Endothelial cell of umbilical vein (primary cell): ENCODE data around the gene IMPG1. TPM values are rescaled to one million over a fixed set of nuclear protein-coding genes. Genes with fewer than 3 reads are reported as not detected.

Experiments used
- BruUV-seq: library from RNA; stranded (reverse); fragments of 400-500 nt; replicated peaks from 2 replicates; lab custom pipeline; 2021; lab: Mats Ljungman, UMichigan
- CTCF ChIA-PET: fragments of 300-600, 350-600 bp; sonication (Branson Sonifier 250); formaldehyde crosslinking; loops from one replicate; lab custom pipeline; 2021; ENCODE audit warnings: antibody characterized with exemption, inconsistent platforms; lab: Charles Lee
- POLR2A ChIA-PET: fragments of 300-600, 350-600 bp; sonication (Branson Sonifier 250); formaldehyde crosslinking; loops from one replicate; lab custom pipeline; 2021; ENCODE audit warnings: antibody characterized with exemption, inconsistent platforms; lab: Charles Lee
- DNase-seq: peaks from one replicate; pipeline ENCODE4 v3.0.0-alpha.2; 2011; ENCODE audit warnings: low read depth, low spot score
- FAIRE-seq: peaks from 2 replicates; lab custom pipeline; 2011; peaks lifted over from hg19 to GRCh38; lab: Jason Lieb, UNC
- H2AFZ ChIP-seq: 2 replicates; pipeline ENCODE4 v1.6.0; 2012; ENCODE audit warnings: low read depth, low read length, control low read depth, inconsistent platforms
- H3K27ac ChIP-seq: 2 replicates; pipeline ENCODE4 v1.5.1; 2011; ENCODE audit warnings: low read depth, mild to moderate bottlenecking, control low read depth, low read length, moderate library complexity; ENCODE audit not compliant: insufficient read depth
- H3K27me3 ChIP-seq, 2 experiments: 2 replicates each; pipeline versions ENCODE4 v1.6.0 to v1.6.1; 2011; ENCODE audit warnings: low read length in 2 of 2, mixed read lengths in 1 of 2; ENCODE audit not compliant: control insufficient read depth in 2 of 2, insufficient read depth in 2 of 2
- H3K36me3 ChIP-seq, 2 experiments: 2 replicates in 1 of 2; 3 replicates in 1 of 2; pipeline ENCODE4 v1.5.1; 2011; ENCODE audit warnings: low read length in 2 of 2, mild to moderate bottlenecking in 1 of 2, moderate library complexity in 1 of 2; ENCODE audit not compliant: control insufficient read depth in 2 of 2, insufficient read depth in 2 of 2; ENCODE audit errors: extremely low read depth in 1 of 2
- H3K4me1 ChIP-seq: 3 replicates; pipeline ENCODE4 v1.5.1; 2011; ENCODE audit warnings: mild to moderate bottlenecking, low read length; ENCODE audit not compliant: control insufficient read depth, insufficient read depth; ENCODE audit errors: extremely low read depth
- H3K4me2 ChIP-seq: 2 replicates; pipeline ENCODE4 v1.6.1; 2011; ENCODE audit warnings: low read length, control low read depth, mixed read lengths; ENCODE audit not compliant: insufficient read depth
- H3K4me3 ChIP-seq, 3 experiments: fragments of 200-600 bp in 1 of 3; sonication (generic), shearing (Covaris generic) in 1 of 3; replicated peaks in 1 of 3; 2 replicates each; pipeline ENCODE4 v1.5.1; 2011 to 2016; ENCODE audit warnings: control low read depth in 3 of 3, low read length in 3 of 3, mild to moderate bottlenecking in 2 of 3, inconsistent platforms in 1 of 3, low read depth in 1 of 3, moderate library complexity in 1 of 3; ENCODE audit not compliant: insufficient read depth in 1 of 3
- H3K79me2 ChIP-seq: 2 replicates; pipeline ENCODE4 v1.6.0; 2012; ENCODE audit warnings: low read length, inconsistent platforms; ENCODE audit not compliant: control insufficient read depth, insufficient read depth
- H3K9ac ChIP-seq: replicated peaks from 2 replicates; pipeline ENCODE3; 2011; ENCODE audit warnings: low read length, control low read depth; ENCODE audit not compliant: insufficient read depth; ENCODE audit errors: extremely low read depth
- H3K9me1 ChIP-seq: replicated peaks from 3 replicates; pipeline ENCODE4 v1.6.0; 2011; ENCODE audit warnings: mild to moderate bottlenecking, low read length; ENCODE audit not compliant: control insufficient read depth, insufficient read depth; ENCODE audit errors: extremely low read depth
- H3K9me3 ChIP-seq: replicated peaks from 2 replicates; pipeline ENCODE4 v1.5.1; 2012; ENCODE audit warnings: low read length, inconsistent platforms; ENCODE audit not compliant: control insufficient read depth, insufficient read depth
- H4K20me1 ChIP-seq: replicated peaks from 2 replicates; pipeline ENCODE3; 2011; ENCODE audit warnings: mild to moderate bottlenecking, low read length; ENCODE audit not compliant: control insufficient read depth, insufficient read depth; ENCODE audit errors: extremely low read depth
- CTCF ChIP-seq, 2 donors: IDR thresholded peaks; 1 replicate in 1 of 2; 2 replicates in 1 of 2; pipeline ENCODE4 v1.5.1; 2011; ENCODE audit warnings: low read length in 2 of 2, mild to moderate bottlenecking in 2 of 2, moderate library complexity in 2 of 2, control low read depth in 1 of 2, inconsistent platforms in 1 of 2, low read depth in 1 of 2; ENCODE audit not compliant: insufficient read depth in 1 of 2; ENCODE audit errors: extremely low read depth in 1 of 2
- EZH2 ChIP-seq: IDR thresholded peaks from 2 replicates; pipeline ENCODE4 v1.6.1; 2012; ENCODE audit warnings: borderline replicate concordance, low read depth, mild to moderate bottlenecking, moderate library complexity, low read length, inconsistent platforms; ENCODE audit not compliant: severe bottlenecking
- FOS ChIP-seq: IDR thresholded peaks from 2 replicates; pipeline ENCODE4 v1.6.1; 2011; ENCODE audit warnings: mild to moderate bottlenecking, low read length, moderate library complexity, borderline replicate concordance; ENCODE audit not compliant: insufficient read depth
- GATA2 ChIP-seq: IDR thresholded peaks from 2 replicates; pipeline ENCODE4 v1.7.0; 2011; ENCODE audit warnings: low read depth, mild to moderate bottlenecking, moderate library complexity, mixed read lengths, low read length; ENCODE audit not compliant: insufficient read length, insufficient read depth
- JUN ChIP-seq: IDR thresholded peaks from 2 replicates; pipeline ENCODE4 v1.6.1; 2011; ENCODE audit warnings: borderline replicate concordance, low read depth; ENCODE audit not compliant: insufficient read length, insufficient read depth
- MAX ChIP-seq: IDR thresholded peaks from 2 replicates; pipeline ENCODE4 v1.6.1; 2011; ENCODE audit not compliant: insufficient read depth, insufficient read length
- MYC ChIP-seq: IDR thresholded peaks from one replicate; pipeline ENCODE4 v1.6.1; 2011; ENCODE audit warnings: mild to moderate bottlenecking, low read depth, low read length
- POLR2A ChIP-seq: IDR thresholded peaks from 2 replicates; pipeline ENCODE4 v1.6.1; 2012; ENCODE audit warnings: low read depth, mild to moderate bottlenecking, control low read depth, low read length
- POLR2AphosphoS5 ChIP-seq: IDR thresholded peaks from 2 replicates; pipeline ENCODE4 v1.6.1; 2012; ENCODE audit warnings: low read depth, mild to moderate bottlenecking, control low read depth, low read length, moderate library complexity; ENCODE audit not compliant: insufficient read depth
- dilution Hi-C: fragments of 300-500 bp; cut with MboI; formaldehyde crosslinking; loops from one replicate; pipeline ENCODE4 v1.15.0; 2019; ENCODE audit warnings: low sequenced_read_pairs; ENCODE audit not compliant: extremely low pct_ligation_motif_present
- intact Hi-C: fragments of 100-400 bp; cut with micrococcal nuclease; formaldehyde crosslinking; loops from one replicate; pipeline ENCODE4 v1.10.0; 2022
- polyA plus RNA-seq, 4 experiments: library from polyadenylated mRNA; depleted of rRNA in 3 of 4; stranded (reverse) in 3 of 4; unstranded in 1 of 4; fragments of >200 nt; gene quantifications; 2 replicates each; pipeline versions ENCODE4 v1.2.1 to v1.2.3, GENCODE V29; 2011 to 2012; ENCODE audit warnings: missing spikeins in 1 of 4
- total RNA-seq: library from RNA; stranded (reverse); gene quantifications from 2 replicates; pipeline ENCODE4 v1.2.3, GENCODE V29; 2021

IMPG1 gene
- total and polyA plus RNA-seq, 2 donors (not counting 3 experiments of a cell fraction or from before 2014, with no cell fraction given): not detected

- no peak overlapping the region for H3K4me3 ChIP-seq
- ChIA-PET CTCF (no interaction called here), POLR2A (no interaction called here)
- H3K9me3 ChIP-seq: no peaks in the 10 kb centered on the region
- H3K27ac ChIP-seq: no peak overlapping the region
- dilution Hi-C loops (no loop called here), intact Hi-C loops (no loop called here)
- no peak for TF ChIP-seq POLR2AphosphoS5
- TF ChIP-seq GATA2: no peak
- no peak for TF ChIP-seq MYC
- no peak for TF ChIP-seq MAX
- TF ChIP-seq POLR2A: no peak
- TF ChIP-seq JUN: no peak
- TF ChIP-seq CTCF (IDR thresholded peaks at IDR 0.05; ENCODE audit: extremely low read depth in 1 of 2, insufficient read depth in 1 of 2, low read depth in 1 of 2, low read length in 2 of 2): no peak
- no peak for TF ChIP-seq FOS
- TF ChIP-seq EZH2: no peak
- no peak for DNase-seq
- H3K79me2 ChIP-seq: no peaks in the 10 kb centered on the region
- no peaks in the 10 kb centered on the region for H3K4me1 ChIP-seq
- H3K9ac ChIP-seq: no peak overlapping the region
- H3K4me2 ChIP-seq: no peak overlapping the region
- no peaks in the 10 kb centered on the region for H4K20me1 ChIP-seq
- H2AFZ ChIP-seq: no peak overlapping the region
- no peak for FAIRE-seq
- H3K36me3 ChIP-seq: no peaks in the 10 kb centered on the region
- peaks cover 0 to 5% of the 10 kb centered on the region in 2 experiments for H3K27me3 ChIP-seq
- no TSS peak for BruUV-seq
- H3K9me1 ChIP-seq: no peaks in the 10 kb centered on the region
Measured at GRCh38 chr6:75952128-75952527, 120.3 kb downstream of the IMPG1 start.
